NCI-H2081 (cell line): ENCODE results near the gene TRRAP.

Source experiments
- DNase-seq, 2 experiments: peaks; one replicate each; lab custom pipeline; 2025; lab: John Stamatoyannopoulos, UW

TRRAP gene

GRCh38 chr7:99061001-99061776 lies 182.9 kb downstream of the TRRAP start:
- DNase-seq: no peak
